H54 (cell line): Measurements from ENCODE around the gene MRGPRF.
A peak's percentile ranks its signal among the peaks of the same experiment; 100 is the strongest.

Source experiments
- DNase-seq: peaks from one replicate; pipeline ENCODE4 v3.0.0; 2011; ENCODE audit warnings: low spot score, mixed read lengths; ENCODE audit not compliant: insufficient read length
- FAIRE-seq: peaks from 3 replicates; lab custom pipeline; 2011; peaks lifted over from hg19 to GRCh38; lab: Jason Lieb, UNC
- POLR2A ChIP-seq: IDR thresholded peaks from 2 replicates; pipeline ENCODE4 v1.6.1; 2011; ENCODE audit warnings: low read depth, mild to moderate bottlenecking, low read length

The MRGPRF gene

DNA sequence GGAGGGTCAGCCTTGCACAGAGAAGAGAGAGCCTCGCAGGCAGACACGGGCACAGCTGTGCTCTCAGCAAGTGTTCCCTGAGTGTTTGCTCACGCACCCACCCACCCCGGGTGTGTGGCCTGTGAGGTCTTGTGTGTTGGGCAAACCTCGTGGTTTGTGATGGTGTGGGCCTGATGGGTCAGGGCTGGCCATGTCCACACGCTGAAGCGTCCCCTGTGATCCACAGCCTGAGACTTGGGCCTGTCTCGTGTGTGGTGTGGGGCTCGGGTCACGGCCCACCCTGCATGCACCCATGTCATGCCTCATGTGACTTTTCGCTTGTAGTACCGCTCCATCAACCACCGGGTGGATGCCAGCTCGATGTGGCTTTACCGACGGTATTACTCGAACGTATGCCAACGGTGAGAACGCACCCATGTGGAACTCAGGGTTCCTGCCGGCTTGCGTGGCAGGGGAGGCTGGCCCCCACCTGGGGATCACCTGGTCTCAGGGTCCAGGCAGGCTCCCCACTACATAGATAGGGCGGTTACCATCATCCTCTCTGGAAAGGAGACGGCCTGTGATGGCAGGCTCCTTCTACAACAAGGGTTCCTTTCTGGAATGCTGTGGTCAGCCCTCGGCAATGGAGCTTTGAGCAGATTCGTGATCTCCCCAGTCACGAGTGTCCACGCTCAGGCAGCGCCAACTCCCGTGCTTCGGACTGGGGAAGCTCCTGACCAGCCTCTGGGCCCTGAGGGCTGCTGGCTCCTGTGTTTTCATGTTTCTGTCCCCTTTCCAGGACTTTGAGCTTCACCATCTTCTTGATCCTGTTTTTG is 41.6 kb upstream of the MRGPRF start:
- TF ChIP-seq POLR2A = no peak
- no peak for FAIRE-seq

DNA sequence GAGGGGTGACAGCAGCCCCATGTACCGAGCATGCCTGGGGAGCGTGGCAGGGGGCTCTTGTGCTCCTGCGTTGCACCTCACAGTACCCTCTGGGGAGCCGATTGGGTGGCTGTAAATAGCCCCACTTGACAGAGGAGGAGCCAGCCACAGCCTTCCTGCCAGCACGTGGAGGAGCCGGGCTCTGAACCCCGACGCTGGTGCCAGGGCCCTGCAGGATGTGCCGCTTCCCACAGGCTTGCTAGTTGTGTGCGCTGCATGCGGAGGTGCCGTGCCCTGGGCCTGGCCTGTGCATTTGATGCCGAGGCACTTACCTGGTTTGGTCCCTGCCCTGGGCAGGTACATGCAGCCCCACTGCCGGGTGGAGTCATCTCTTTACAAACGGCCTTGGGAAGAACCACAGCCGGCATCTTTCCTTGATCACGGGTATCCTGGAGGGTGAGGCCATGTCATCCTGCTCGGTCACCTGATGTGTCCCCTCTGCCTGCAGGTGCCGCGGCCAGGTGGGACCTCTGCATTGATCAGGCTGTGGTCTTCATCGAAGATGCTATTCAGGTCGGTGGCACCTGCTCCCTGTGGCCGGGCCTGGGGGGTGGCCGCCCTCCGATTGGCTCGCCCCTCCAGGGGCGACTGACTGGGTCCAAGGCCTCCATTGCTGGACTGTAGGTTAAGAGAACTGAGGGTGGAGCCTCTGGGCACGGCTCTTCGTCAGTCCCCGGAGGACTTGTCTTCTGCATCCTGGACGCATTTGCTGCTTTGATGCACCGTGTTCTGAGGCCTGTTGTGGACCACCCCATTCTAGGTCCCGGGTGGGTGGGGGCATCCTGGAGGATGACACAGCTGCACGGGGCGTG is 40.7 kb upstream of the MRGPRF start:
- FAIRE-seq (no peak), DNase-seq (no peak)
- TF ChIP-seq POLR2A = no peak

More for the DNA sequence above, 41.6 kb upstream of the MRGPRF start:
- no peak for DNase-seq

- TF ChIP-seq POLR2A = no peak
- no peak for FAIRE-seq
- DNase-seq = no peak
Observed at GRCh38 chr11:69053169-69053477, 40.1 kb upstream of the MRGPRF start.

- FAIRE-seq = no peak
- no peak for DNase-seq
- no peak for TF ChIP-seq POLR2A
Observed at GRCh38 chr11:69052343-69053168, 39.5 kb upstream of the MRGPRF start.

DNA sequence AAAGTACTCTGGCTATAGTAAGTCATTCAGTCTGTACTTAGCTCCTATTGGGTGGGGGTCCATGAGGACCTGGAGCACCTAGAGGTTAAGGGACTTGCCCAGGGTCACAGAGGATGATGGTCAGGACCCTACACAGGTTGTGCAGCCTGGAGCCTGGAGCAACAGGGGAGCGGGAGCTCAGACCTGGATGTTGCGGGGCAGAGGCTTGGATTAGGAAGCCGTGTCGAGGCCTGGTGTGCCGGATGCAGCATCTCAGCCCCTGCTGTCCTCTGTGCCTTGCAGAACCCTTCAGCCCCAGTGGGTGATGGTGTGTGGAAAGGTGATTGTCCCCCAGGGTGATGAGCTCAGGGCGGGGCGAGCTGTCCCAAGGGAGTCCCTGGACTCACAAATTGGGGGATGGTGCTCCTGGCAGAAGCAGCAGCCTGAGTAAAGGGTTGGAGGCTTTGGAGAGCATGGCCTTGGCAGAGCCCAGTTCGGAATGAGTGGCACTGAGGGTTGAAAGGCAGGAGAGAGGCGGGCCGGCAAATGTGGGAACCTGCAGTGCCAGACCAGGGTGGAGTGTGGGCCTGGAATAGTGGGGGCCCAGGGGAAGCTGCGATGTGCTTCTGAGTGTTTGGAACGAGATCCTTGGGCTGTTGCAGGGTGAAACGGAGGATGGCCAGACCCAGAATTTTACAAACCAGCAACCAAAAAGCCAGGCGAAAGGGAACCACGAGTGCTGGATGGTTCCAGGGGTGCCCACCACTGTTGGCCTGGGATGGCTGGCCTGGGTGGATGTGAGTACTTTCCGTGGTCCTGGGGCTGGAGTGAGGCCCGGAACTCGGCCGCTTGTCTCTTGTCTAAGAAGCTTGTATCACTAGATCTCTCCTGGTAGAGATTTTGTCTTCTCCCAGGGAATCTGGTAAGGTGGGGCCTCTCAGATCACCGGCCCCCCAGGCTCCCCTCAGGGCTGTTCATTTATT is 38.6 kb upstream of the MRGPRF start:
- no peak for FAIRE-seq
- DNase-seq = no peak
- no peak for TF ChIP-seq POLR2A

GRCh38 chr11:69050592-69051380 is 37.7 kb upstream of the MRGPRF start:
- no peak for DNase-seq
- no peak for TF ChIP-seq POLR2A
- no peak for FAIRE-seq

GRCh38 chr11:69049490-69049867 is 36.4 kb upstream of the MRGPRF start:
- FAIRE-seq (no peak), DNase-seq (no peak)
- no peak for TF ChIP-seq POLR2A

- TF ChIP-seq POLR2A = peak; percentile 85
- DNase-seq (peak; percentile 99), FAIRE-seq (no peak)
Observed at GRCh38 chr11:69048694-69049489, 35.8 kb upstream of the MRGPRF start, which contains the start of gene TPCN2. TPCN2 (plus strand) TSS chr11:69048932; CDS start chr11:69048998, 66 bp downstream.

DNA sequence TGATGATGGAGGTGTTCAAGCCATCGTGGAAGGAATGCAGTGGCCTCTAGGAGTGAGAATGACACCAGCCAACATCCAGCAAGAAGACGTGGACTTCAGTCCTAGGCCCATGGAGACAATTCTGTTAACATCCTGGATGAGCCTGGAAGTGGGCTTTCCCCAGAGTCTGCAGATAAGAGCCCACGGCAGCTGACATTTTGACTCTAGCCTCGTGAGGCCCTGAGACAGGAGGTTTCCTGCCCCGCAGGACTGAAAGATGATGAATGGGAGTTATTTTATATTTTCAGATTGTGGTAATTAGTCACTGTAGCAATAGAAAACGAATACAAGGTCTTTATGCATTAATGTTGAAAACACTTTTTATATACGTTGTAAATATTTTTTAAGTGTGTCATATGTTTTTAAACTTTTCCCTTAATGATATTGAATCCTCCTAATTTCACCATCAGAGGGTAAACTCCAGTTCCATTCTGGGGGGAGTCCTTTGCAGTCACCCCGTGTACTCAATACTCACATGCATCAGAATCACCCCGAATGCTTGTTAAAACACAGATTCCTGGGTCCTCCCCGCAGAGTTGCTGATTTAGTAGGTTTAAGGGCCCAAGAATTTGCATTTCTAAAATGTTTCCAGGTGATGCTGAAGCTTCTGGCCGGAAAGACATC is 35.1 kb upstream of the MRGPRF start:
- TF ChIP-seq POLR2A = no peak
- FAIRE-seq = no peak
- no peak for DNase-seq

GRCh38 chr11:69044111-69045013 is 31.3 kb upstream of the MRGPRF start:
- no peak for FAIRE-seq
- TF ChIP-seq POLR2A = no peak
- DNase-seq = peak; percentile 77

DNA sequence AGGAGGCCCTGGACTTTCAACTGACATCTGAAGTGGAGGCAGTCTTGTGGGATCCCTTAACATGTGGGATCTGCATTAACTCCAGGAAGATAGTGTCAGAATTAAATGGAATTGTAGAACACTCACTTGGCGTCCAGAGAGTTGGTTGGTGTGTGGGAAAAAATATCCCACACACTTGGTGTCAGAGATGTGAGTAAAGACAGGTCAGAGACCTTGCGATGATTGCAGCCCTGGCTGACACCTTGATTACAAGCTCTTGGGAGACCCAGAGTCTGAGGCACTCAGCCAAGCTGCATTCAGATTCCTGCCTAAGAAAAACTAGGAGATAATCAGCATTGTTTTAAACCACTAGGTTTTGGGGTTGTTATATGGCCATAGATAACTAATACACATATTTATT is 28.5 kb upstream of the MRGPRF start:
- TF ChIP-seq POLR2A = no peak
- FAIRE-seq (no peak), DNase-seq (no peak)
